GM23338 (cell line): ENCODE results near the gene NEK10. TPM values are rescaled to one million over a fixed set of nuclear protein-coding genes. Genes with fewer than 3 reads are reported as not detected.

Experiments
- ATAC-seq: fragments of 200-7000 bp; cut with Tn5 transposase; 3 replicates; pipeline ENCODE4 v1.9.1; 2020
- DNase-seq: peaks from one replicate; pipeline ENCODE4 v3.0.0-alpha.2; 2015; ENCODE audit warnings: low spot score
- H2AFZ ChIP-seq: fragments of 200-600 bp; sonication (generic); 2 replicates; pipeline ENCODE4 v1.8.0; 2016; ENCODE audit warnings: antibody characterized with exemption, mild to moderate bottlenecking, moderate library complexity
- H3F3A ChIP-seq: fragments of 200-600 bp; sonication (generic); replicated peaks from 2 replicates; pipeline ENCODE4 v1.8.0; 2017; ENCODE audit warnings: antibody characterized with exemption, mixed run types, low read depth
- H3K27ac ChIP-seq: fragments of 200-600 bp; sonication (generic); 2 replicates; pipeline ENCODE4 v1.6.1; 2016; ENCODE audit warnings: low read depth
- H3K27me3 ChIP-seq: fragments of 200-600 bp; sonication (generic); 2 replicates; pipeline ENCODE4 v1.8.0; 2016; ENCODE audit warnings: mild to moderate bottlenecking, mixed run types, moderate library complexity; ENCODE audit not compliant: insufficient read depth
- H3K36me3 ChIP-seq: fragments of 200-600 bp; sonication (generic); 2 replicates; pipeline ENCODE4 v1.8.0; 2016; ENCODE audit warnings: mild to moderate bottlenecking; ENCODE audit not compliant: insufficient read depth
- H3K4me1 ChIP-seq: fragments of 200-600 bp; sonication (generic); 2 replicates; pipeline ENCODE4 v1.8.0; 2016; ENCODE audit warnings: mild to moderate bottlenecking, moderate library complexity; ENCODE audit not compliant: insufficient read depth
- H3K4me2 ChIP-seq: fragments of 200-600 bp; sonication (generic); 2 replicates; pipeline ENCODE4 v1.7.1; 2017; ENCODE audit warnings: mixed run types
- H3K4me3 ChIP-seq: fragments of 200-600 bp; sonication (generic); 2 replicates; pipeline ENCODE4 v1.6.1; 2016; ENCODE audit warnings: mixed run types
- H3K79me2 ChIP-seq: fragments of 200-600 bp; sonication (generic); replicated peaks from 2 replicates; pipeline ENCODE4 v1.8.0; 2017; ENCODE audit warnings: mild to moderate bottlenecking; ENCODE audit not compliant: insufficient read depth
- H3K9me2 ChIP-seq: fragments of 200-600 bp; sonication (generic); 2 replicates; pipeline ENCODE4 v1.8.0; 2017; ENCODE audit not compliant: insufficient read depth
- H4K20me1 ChIP-seq: fragments of 200-600 bp; sonication (generic); replicated peaks from 2 replicates; pipeline ENCODE4 v1.8.0; 2017; ENCODE audit warnings: mild to moderate bottlenecking; ENCODE audit not compliant: insufficient read depth
- H3K27ac Mint-ChIP-seq: 2 replicates; pipeline ENCODE4 v1.8.0; 2020; ENCODE audit warnings: inconsistent platforms, mild to moderate bottlenecking, moderate library complexity, mixed read lengths
- H3K27me3 Mint-ChIP-seq: 3 replicates; pipeline ENCODE4 v1.8.0; 2022; ENCODE audit warnings: low read depth, mild to moderate bottlenecking, moderate library complexity, mixed read lengths, inconsistent platforms; ENCODE audit not compliant: insufficient read depth, poor library complexity
- H3K36me3 Mint-ChIP-seq: 3 replicates; pipeline ENCODE4 v1.8.0; 2021; ENCODE audit warnings: low read depth, mild to moderate bottlenecking, inconsistent platforms, moderate library complexity, mixed read lengths
- H3K4me1 Mint-ChIP-seq: 3 replicates; pipeline ENCODE4 v1.8.0; 2020; ENCODE audit warnings: mild to moderate bottlenecking, inconsistent platforms, mixed read lengths
- H3K4me3 Mint-ChIP-seq: 3 replicates; pipeline ENCODE4 v1.8.0; 2021; ENCODE audit warnings: moderate library complexity, mild to moderate bottlenecking, inconsistent platforms, mixed read lengths
- H3K9me3 Mint-ChIP-seq: 3 replicates; pipeline ENCODE4 v1.8.0; 2020; ENCODE audit warnings: moderate library complexity, mild to moderate bottlenecking, inconsistent platforms, mixed read lengths
- EZH2 ChIP-seq: fragments of 200-600 bp; sonication (generic); IDR thresholded peaks from one replicate; pipeline ENCODE4 v1.8.0; 2017; ENCODE audit warnings: antibody characterized with exemption, mild to moderate bottlenecking, low read depth; ENCODE audit not compliant: unreplicated experiment
- EZH2phosphoT487 ChIP-seq: fragments of 200-600 bp; sonication (generic); IDR thresholded peaks from one replicate; pipeline ENCODE4 v1.8.1; 2018; ENCODE audit warnings: antibody characterized with exemption; ENCODE audit not compliant: unreplicated experiment
- JUNB ChIP-seq: IDR thresholded peaks from one replicate; pipeline ENCODE4 v1.6.1; 2016; ENCODE audit warnings: antibody characterized with exemption; ENCODE audit not compliant: unreplicated experiment
- NANOG ChIP-seq: IDR thresholded peaks from 2 replicates; pipeline ENCODE4 v1.6.1; 2016; ENCODE audit warnings: antibody characterized with exemption, borderline replicate concordance
- STAT1 ChIP-seq: IDR thresholded peaks from one replicate; pipeline ENCODE4 v1.6.1; 2016; ENCODE audit warnings: antibody characterized with exemption; ENCODE audit not compliant: unreplicated experiment
- ZNF114 ChIP-seq: fragments of 250-450 bp; sonication (Bioruptor Pico); IDR thresholded peaks from 2 replicates; pipeline ENCODE4 v1.5.0; 2020; ENCODE audit warnings: mild to moderate bottlenecking, moderate library complexity
- ZNF331 ChIP-seq: fragments of 250-450 bp; sonication (Bioruptor Pico); IDR thresholded peaks from 2 replicates; pipeline ENCODE4 v1.5.0; 2020; ENCODE audit warnings: low read depth, mild to moderate bottlenecking, moderate library complexity
- polyA plus RNA-seq: library from polyadenylated mRNA; unstranded; fragments of >200 nt; fragmentation: Nextera tagmentation; extraction: Ambion mirVana; gene quantifications from 2 replicates; pipeline ENCODE4 v1.2.1, GENCODE V29; 2016
- total RNA-seq: library from RNA; depleted of rRNA; stranded (reverse); fragments of >200 nt; shearing (Covaris generic); gene quantifications from 2 replicates; pipeline ENCODE4 v1.2.3, GENCODE V29; 2014
- TF ChIP-seq, protein P1 (sequence below): fragments of 250-450 bp; sonication (Bioruptor Pico); IDR thresholded peaks from 2 replicates; pipeline ENCODE4 v1.5.0; 2020; ENCODE audit warnings: mild to moderate bottlenecking, moderate library complexity
- TF ChIP-seq, protein P2 (sequence below): IDR thresholded peaks from one replicate; pipeline ENCODE4 v1.6.1; 2018; ENCODE audit warnings: antibody characterized with exemption; ENCODE audit not compliant: unreplicated experiment
- TF ChIP-seq, protein P3 (sequence below): IDR thresholded peaks from 2 replicates; pipeline ENCODE4 v1.6.1; 2016; ENCODE audit warnings: antibody characterized with exemption
- TF ChIP-seq, protein P4 (sequence below), 2 experiments: fragments of 200-600 bp in 1 of 2; sonication (generic) in 1 of 2; conservative IDR thresholded peaks; 2 replicates each; pipeline versions ENCODE4 v1.5.1 to v1.6.1; 2016 to 2017; ENCODE audit warnings: antibody characterized with exemption in 2 of 2, low read depth in 2 of 2, mild to moderate bottlenecking in 2 of 2, moderate library complexity in 1 of 2

The NEK10 gene
- total and polyA plus RNA-seq, 2 experiments from 2014 or later, result 0.55 to 2.0 TPM

DNA sequence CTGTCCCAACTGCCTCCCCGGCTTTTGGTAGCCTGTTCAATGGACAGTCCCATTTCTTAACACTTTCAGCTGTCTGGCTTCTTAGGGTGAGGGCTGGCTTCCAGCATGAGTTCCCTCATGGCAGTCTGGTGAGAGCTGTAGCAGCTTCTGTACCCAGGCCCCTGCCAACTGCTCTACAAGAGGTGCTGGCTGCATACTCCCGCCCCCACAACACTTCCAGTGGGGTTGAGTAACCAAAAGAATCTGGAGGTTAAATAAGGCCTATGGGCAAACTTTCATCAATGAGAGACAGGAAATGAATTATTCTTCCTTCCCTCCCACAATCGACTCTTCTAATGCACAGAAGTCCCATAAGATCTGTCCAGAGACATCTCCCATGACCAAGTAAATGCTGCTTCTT lies 145.0 kb downstream of the NEK10 start:
- no peak for TF ChIP-seq NANOG
- no peak for TF ChIP-seq ZNF331 (CRISPR knock-in tag)
- TF ChIP-seq, protein P1, sequence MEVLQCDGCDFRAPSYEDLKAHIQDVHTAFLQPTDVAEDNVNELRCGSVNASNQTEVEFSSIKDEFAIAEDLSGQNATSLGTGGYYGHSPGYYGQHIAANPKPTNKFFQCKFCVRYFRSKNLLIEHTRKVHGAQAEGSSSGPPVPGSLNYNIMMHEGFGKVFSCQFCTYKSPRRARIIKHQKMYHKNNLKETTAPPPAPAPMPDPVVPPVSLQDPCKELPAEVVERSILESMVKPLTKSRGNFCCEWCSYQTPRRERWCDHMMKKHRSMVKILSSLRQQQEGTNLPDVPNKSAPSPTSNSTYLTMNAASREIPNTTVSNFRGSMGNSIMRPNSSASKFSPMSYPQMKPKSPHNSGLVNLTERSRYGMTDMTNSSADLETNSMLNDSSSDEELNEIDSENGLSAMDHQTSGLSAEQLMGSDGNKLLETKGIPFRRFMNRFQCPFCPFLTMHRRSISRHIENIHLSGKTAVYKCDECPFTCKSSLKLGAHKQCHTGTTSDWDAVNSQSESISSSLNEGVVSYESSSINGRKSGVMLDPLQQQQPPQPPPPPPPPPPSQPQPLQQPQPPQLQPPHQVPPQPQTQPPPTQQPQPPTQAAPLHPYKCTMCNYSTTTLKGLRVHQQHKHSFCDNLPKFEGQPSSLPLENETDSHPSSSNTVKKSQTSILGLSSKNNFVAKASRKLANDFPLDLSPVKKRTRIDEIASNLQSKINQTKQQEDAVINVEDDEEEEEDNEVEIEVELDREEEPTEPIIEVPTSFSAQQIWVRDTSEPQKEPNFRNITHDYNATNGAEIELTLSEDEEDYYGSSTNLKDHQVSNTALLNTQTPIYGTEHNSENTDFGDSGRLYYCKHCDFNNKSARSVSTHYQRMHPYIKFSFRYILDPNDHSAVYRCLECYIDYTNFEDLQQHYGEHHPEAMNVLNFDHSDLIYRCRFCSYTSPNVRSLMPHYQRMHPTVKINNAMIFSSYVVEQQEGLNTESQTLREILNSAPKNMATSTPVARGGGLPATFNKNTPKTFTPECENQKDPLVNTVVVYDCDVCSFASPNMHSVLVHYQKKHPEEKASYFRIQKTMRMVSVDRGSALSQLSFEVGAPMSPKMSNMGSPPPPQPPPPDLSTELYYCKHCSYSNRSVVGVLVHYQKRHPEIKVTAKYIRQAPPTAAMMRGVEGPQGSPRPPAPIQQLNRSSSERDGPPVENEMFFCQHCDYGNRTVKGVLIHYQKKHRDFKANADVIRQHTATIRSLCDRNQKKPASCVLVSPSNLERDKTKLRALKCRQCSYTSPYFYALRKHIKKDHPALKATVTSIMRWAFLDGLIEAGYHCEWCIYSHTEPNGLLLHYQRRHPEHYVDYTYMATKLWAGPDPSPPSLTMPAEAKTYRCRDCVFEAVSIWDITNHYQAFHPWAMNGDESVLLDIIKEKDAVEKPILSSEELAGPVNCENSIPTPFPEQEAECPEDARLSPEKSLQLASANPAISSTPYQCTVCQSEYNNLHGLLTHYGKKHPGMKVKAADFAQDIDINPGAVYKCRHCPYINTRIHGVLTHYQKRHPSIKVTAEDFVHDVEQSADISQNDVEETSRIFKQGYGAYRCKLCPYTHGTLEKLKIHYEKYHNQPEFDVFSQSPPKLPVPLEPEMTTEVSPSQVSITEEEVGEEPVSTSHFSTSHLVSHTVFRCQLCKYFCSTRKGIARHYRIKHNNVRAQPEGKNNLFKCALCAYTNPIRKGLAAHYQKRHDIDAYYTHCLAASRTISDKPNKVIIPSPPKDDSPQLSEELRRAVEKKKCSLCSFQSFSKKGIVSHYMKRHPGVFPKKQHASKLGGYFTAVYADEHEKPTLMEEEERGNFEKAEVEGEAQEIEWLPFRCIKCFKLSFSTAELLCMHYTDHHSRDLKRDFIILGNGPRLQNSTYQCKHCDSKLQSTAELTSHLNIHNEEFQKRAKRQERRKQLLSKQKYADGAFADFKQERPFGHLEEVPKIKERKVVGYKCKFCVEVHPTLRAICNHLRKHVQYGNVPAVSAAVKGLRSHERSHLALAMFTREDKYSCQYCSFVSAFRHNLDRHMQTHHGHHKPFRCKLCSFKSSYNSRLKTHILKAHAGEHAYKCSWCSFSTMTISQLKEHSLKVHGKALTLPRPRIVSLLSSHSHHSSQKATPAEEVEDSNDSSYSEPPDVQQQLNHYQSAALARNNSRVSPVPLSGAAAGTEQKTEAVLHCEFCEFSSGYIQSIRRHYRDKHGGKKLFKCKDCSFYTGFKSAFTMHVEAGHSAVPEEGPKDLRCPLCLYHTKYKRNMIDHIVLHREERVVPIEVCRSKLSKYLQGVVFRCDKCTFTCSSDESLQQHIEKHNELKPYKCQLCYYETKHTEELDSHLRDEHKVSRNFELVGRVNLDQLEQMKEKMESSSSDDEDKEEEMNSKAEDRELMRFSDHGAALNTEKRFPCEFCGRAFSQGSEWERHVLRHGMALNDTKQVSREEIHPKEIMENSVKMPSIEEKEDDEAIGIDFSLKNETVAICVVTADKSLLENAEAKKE (CRISPR knock-in tag), result no peak
- TF ChIP-seq EZH2phosphoT487, result no peak
- TF ChIP-seq STAT1, result no peak
- no peak for TF ChIP-seq JUNB
- TF ChIP-seq, protein P2, sequence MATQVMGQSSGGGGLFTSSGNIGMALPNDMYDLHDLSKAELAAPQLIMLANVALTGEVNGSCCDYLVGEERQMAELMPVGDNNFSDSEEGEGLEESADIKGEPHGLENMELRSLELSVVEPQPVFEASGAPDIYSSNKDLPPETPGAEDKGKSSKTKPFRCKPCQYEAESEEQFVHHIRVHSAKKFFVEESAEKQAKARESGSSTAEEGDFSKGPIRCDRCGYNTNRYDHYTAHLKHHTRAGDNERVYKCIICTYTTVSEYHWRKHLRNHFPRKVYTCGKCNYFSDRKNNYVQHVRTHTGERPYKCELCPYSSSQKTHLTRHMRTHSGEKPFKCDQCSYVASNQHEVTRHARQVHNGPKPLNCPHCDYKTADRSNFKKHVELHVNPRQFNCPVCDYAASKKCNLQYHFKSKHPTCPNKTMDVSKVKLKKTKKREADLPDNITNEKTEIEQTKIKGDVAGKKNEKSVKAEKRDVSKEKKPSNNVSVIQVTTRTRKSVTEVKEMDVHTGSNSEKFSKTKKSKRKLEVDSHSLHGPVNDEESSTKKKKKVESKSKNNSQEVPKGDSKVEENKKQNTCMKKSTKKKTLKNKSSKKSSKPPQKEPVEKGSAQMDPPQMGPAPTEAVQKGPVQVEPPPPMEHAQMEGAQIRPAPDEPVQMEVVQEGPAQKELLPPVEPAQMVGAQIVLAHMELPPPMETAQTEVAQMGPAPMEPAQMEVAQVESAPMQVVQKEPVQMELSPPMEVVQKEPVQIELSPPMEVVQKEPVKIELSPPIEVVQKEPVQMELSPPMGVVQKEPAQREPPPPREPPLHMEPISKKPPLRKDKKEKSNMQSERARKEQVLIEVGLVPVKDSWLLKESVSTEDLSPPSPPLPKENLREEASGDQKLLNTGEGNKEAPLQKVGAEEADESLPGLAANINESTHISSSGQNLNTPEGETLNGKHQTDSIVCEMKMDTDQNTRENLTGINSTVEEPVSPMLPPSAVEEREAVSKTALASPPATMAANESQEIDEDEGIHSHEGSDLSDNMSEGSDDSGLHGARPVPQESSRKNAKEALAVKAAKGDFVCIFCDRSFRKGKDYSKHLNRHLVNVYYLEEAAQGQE, result no peak
- TF ChIP-seq, protein P3, sequence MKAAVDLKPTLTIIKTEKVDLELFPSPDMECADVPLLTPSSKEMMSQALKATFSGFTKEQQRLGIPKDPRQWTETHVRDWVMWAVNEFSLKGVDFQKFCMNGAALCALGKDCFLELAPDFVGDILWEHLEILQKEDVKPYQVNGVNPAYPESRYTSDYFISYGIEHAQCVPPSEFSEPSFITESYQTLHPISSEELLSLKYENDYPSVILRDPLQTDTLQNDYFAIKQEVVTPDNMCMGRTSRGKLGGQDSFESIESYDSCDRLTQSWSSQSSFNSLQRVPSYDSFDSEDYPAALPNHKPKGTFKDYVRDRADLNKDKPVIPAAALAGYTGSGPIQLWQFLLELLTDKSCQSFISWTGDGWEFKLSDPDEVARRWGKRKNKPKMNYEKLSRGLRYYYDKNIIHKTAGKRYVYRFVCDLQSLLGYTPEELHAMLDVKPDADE, result no peak
- TF ChIP-seq ZNF114 (CRISPR knock-in tag), result no peak
- TF ChIP-seq EZH2, result no peak
- TF ChIP-seq, protein P4, sequence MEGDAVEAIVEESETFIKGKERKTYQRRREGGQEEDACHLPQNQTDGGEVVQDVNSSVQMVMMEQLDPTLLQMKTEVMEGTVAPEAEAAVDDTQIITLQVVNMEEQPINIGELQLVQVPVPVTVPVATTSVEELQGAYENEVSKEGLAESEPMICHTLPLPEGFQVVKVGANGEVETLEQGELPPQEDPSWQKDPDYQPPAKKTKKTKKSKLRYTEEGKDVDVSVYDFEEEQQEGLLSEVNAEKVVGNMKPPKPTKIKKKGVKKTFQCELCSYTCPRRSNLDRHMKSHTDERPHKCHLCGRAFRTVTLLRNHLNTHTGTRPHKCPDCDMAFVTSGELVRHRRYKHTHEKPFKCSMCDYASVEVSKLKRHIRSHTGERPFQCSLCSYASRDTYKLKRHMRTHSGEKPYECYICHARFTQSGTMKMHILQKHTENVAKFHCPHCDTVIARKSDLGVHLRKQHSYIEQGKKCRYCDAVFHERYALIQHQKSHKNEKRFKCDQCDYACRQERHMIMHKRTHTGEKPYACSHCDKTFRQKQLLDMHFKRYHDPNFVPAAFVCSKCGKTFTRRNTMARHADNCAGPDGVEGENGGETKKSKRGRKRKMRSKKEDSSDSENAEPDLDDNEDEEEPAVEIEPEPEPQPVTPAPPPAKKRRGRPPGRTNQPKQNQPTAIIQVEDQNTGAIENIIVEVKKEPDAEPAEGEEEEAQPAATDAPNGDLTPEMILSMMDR (conservative IDR thresholded peaks at IDR 0.05; ENCODE audit: low read depth in 2 of 2), result no peak
- H3F3A ChIP-seq, result no peaks in the 10 kb centered on the region
- no peak overlapping the region for H3K4me3 Mint-ChIP-seq
- H3K27me3 Mint-ChIP-seq, result no peaks in the 10 kb centered on the region
- peaks cover 5% of the 10 kb centered on the region; the same call in 2 of the 3 replicates for H3K4me1 Mint-ChIP-seq
- no peak overlapping the region for H2AFZ ChIP-seq
- H3K27me3 ChIP-seq, result no peaks in the 10 kb centered on the region
- peaks cover 4% of the 10 kb centered on the region; the same call in 1 of the 2 replicates for H3K4me1 ChIP-seq
- H3K27ac Mint-ChIP-seq, result no peak overlapping the region
- DNase-seq (no peak), ATAC-seq (no peak)
- no peaks in the 10 kb centered on the region for H3K36me3 Mint-ChIP-seq
- H3K4me2 ChIP-seq, result no peak overlapping the region
- no peaks in the 10 kb centered on the region for H4K20me1 ChIP-seq
- H3K27ac ChIP-seq, result no peak overlapping the region
- H3K9me3 Mint-ChIP-seq, result no peaks in the 10 kb centered on the region; the same call in 1 of the 3 replicates
- no peak overlapping the region for H3K4me3 ChIP-seq
- H3K79me2 ChIP-seq, result no peaks in the 10 kb centered on the region
- H3K9me2 ChIP-seq, result peaks cover 11% of the 10 kb centered on the region
- no peaks in the 10 kb centered on the region for H3K36me3 ChIP-seq
